GM23338 (cell line): ENCODE results near the gene AXIN2. TPM values are rescaled to one million over a fixed set of nuclear protein-coding genes. Genes with fewer than 3 reads are reported as not detected.

Experiments
- ATAC-seq: fragments of 200-7000 bp; cut with Tn5 transposase; 3 replicates; pipeline ENCODE4 v1.9.1; 2020
- DNase-seq: peaks from one replicate; pipeline ENCODE4 v3.0.0-alpha.2; 2015; ENCODE audit warnings: low spot score
- H2AFZ ChIP-seq: fragments of 200-600 bp; sonication (generic); 2 replicates; pipeline ENCODE4 v1.8.0; 2016; ENCODE audit warnings: antibody characterized with exemption, mild to moderate bottlenecking, moderate library complexity
- H3F3A ChIP-seq: fragments of 200-600 bp; sonication (generic); replicated peaks from 2 replicates; pipeline ENCODE4 v1.8.0; 2017; ENCODE audit warnings: antibody characterized with exemption, mixed run types, low read depth
- H3K27ac ChIP-seq: fragments of 200-600 bp; sonication (generic); 2 replicates; pipeline ENCODE4 v1.6.1; 2016; ENCODE audit warnings: low read depth
- H3K27me3 ChIP-seq: fragments of 200-600 bp; sonication (generic); 2 replicates; pipeline ENCODE4 v1.8.0; 2016; ENCODE audit warnings: mild to moderate bottlenecking, mixed run types, moderate library complexity; ENCODE audit not compliant: insufficient read depth
- H3K36me3 ChIP-seq: fragments of 200-600 bp; sonication (generic); 2 replicates; pipeline ENCODE4 v1.8.0; 2016; ENCODE audit warnings: mild to moderate bottlenecking; ENCODE audit not compliant: insufficient read depth
- H3K4me1 ChIP-seq: fragments of 200-600 bp; sonication (generic); 2 replicates; pipeline ENCODE4 v1.8.0; 2016; ENCODE audit warnings: mild to moderate bottlenecking, moderate library complexity; ENCODE audit not compliant: insufficient read depth
- H3K4me2 ChIP-seq: fragments of 200-600 bp; sonication (generic); 2 replicates; pipeline ENCODE4 v1.7.1; 2017; ENCODE audit warnings: mixed run types
- H3K4me3 ChIP-seq: fragments of 200-600 bp; sonication (generic); 2 replicates; pipeline ENCODE4 v1.6.1; 2016; ENCODE audit warnings: mixed run types
- H3K79me2 ChIP-seq: fragments of 200-600 bp; sonication (generic); replicated peaks from 2 replicates; pipeline ENCODE4 v1.8.0; 2017; ENCODE audit warnings: mild to moderate bottlenecking; ENCODE audit not compliant: insufficient read depth
- H3K9me2 ChIP-seq: fragments of 200-600 bp; sonication (generic); 2 replicates; pipeline ENCODE4 v1.8.0; 2017; ENCODE audit not compliant: insufficient read depth
- H4K20me1 ChIP-seq: fragments of 200-600 bp; sonication (generic); replicated peaks from 2 replicates; pipeline ENCODE4 v1.8.0; 2017; ENCODE audit warnings: mild to moderate bottlenecking; ENCODE audit not compliant: insufficient read depth
- H3K27ac Mint-ChIP-seq: 2 replicates; pipeline ENCODE4 v1.8.0; 2020; ENCODE audit warnings: inconsistent platforms, mild to moderate bottlenecking, moderate library complexity, mixed read lengths
- H3K27me3 Mint-ChIP-seq: 3 replicates; pipeline ENCODE4 v1.8.0; 2022; ENCODE audit warnings: low read depth, mild to moderate bottlenecking, moderate library complexity, mixed read lengths, inconsistent platforms; ENCODE audit not compliant: insufficient read depth, poor library complexity
- H3K36me3 Mint-ChIP-seq: 3 replicates; pipeline ENCODE4 v1.8.0; 2021; ENCODE audit warnings: low read depth, mild to moderate bottlenecking, inconsistent platforms, moderate library complexity, mixed read lengths
- H3K4me1 Mint-ChIP-seq: 3 replicates; pipeline ENCODE4 v1.8.0; 2020; ENCODE audit warnings: mild to moderate bottlenecking, inconsistent platforms, mixed read lengths
- H3K4me3 Mint-ChIP-seq: 3 replicates; pipeline ENCODE4 v1.8.0; 2021; ENCODE audit warnings: moderate library complexity, mild to moderate bottlenecking, inconsistent platforms, mixed read lengths
- H3K9me3 Mint-ChIP-seq: 3 replicates; pipeline ENCODE4 v1.8.0; 2020; ENCODE audit warnings: moderate library complexity, mild to moderate bottlenecking, inconsistent platforms, mixed read lengths
- CREB1 ChIP-seq: fragments of 250-450 bp; sonication (Bioruptor Pico); IDR thresholded peaks from 2 replicates; pipeline ENCODE4 v1.5.0; 2020; ENCODE audit warnings: low read depth, mild to moderate bottlenecking, moderate library complexity
- EZH2 ChIP-seq: fragments of 200-600 bp; sonication (generic); IDR thresholded peaks from one replicate; pipeline ENCODE4 v1.8.0; 2017; ENCODE audit warnings: antibody characterized with exemption, mild to moderate bottlenecking, low read depth; ENCODE audit not compliant: unreplicated experiment
- EZH2phosphoT487 ChIP-seq: fragments of 200-600 bp; sonication (generic); IDR thresholded peaks from one replicate; pipeline ENCODE4 v1.8.1; 2018; ENCODE audit warnings: antibody characterized with exemption; ENCODE audit not compliant: unreplicated experiment
- JUNB ChIP-seq: IDR thresholded peaks from one replicate; pipeline ENCODE4 v1.6.1; 2016; ENCODE audit warnings: antibody characterized with exemption; ENCODE audit not compliant: unreplicated experiment
- NANOG ChIP-seq: IDR thresholded peaks from 2 replicates; pipeline ENCODE4 v1.6.1; 2016; ENCODE audit warnings: antibody characterized with exemption, borderline replicate concordance
- POLR2AphosphoS5 ChIP-seq: IDR thresholded peaks from 2 replicates; pipeline ENCODE4 v1.6.1; 2016; ENCODE audit warnings: antibody characterized with exemption, low read depth
- REST ChIP-seq: IDR thresholded peaks from one replicate; pipeline ENCODE4 v1.6.1; 2018; ENCODE audit warnings: antibody characterized with exemption; ENCODE audit not compliant: unreplicated experiment
- STAT1 ChIP-seq: IDR thresholded peaks from one replicate; pipeline ENCODE4 v1.6.1; 2016; ENCODE audit warnings: antibody characterized with exemption; ENCODE audit not compliant: unreplicated experiment
- ZNF331 ChIP-seq: fragments of 250-450 bp; sonication (Bioruptor Pico); IDR thresholded peaks from 2 replicates; pipeline ENCODE4 v1.5.0; 2020; ENCODE audit warnings: low read depth, mild to moderate bottlenecking, moderate library complexity
- polyA plus RNA-seq: library from polyadenylated mRNA; unstranded; fragments of >200 nt; fragmentation: Nextera tagmentation; extraction: Ambion mirVana; gene quantifications from 2 replicates; pipeline ENCODE4 v1.2.1, GENCODE V29; 2016
- total RNA-seq: library from RNA; depleted of rRNA; stranded (reverse); fragments of >200 nt; shearing (Covaris generic); gene quantifications from 2 replicates; pipeline ENCODE4 v1.2.3, GENCODE V29; 2014
- TF ChIP-seq, protein P1 (sequence below), 2 experiments: fragments of 200-600 bp in 1 of 2; sonication (generic) in 1 of 2; conservative IDR thresholded peaks; 2 replicates each; pipeline versions ENCODE4 v1.5.1 to v1.6.1; 2016 to 2017; ENCODE audit warnings: antibody characterized with exemption in 2 of 2, low read depth in 2 of 2, mild to moderate bottlenecking in 2 of 2, moderate library complexity in 1 of 2
- TF ChIP-seq, protein P2 (sequence below): IDR thresholded peaks from 2 replicates; pipeline ENCODE4 v1.6.1; 2016; ENCODE audit warnings: antibody characterized with exemption

The AXIN2 gene
- total and polyA plus RNA-seq, 2 experiments from 2014 or later, result 8.0 to 32.7 TPM

GRCh38 chr17:65558683-65559460 lies 2.6 kb downstream of the AXIN2 start (continued):
- TF ChIP-seq, protein P1, sequence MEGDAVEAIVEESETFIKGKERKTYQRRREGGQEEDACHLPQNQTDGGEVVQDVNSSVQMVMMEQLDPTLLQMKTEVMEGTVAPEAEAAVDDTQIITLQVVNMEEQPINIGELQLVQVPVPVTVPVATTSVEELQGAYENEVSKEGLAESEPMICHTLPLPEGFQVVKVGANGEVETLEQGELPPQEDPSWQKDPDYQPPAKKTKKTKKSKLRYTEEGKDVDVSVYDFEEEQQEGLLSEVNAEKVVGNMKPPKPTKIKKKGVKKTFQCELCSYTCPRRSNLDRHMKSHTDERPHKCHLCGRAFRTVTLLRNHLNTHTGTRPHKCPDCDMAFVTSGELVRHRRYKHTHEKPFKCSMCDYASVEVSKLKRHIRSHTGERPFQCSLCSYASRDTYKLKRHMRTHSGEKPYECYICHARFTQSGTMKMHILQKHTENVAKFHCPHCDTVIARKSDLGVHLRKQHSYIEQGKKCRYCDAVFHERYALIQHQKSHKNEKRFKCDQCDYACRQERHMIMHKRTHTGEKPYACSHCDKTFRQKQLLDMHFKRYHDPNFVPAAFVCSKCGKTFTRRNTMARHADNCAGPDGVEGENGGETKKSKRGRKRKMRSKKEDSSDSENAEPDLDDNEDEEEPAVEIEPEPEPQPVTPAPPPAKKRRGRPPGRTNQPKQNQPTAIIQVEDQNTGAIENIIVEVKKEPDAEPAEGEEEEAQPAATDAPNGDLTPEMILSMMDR (conservative IDR thresholded peaks at IDR 0.05; ENCODE audit: low read depth in 2 of 2), result no peak
- TF ChIP-seq EZH2 (no peak), NANOG (no peak), JUNB (no peak), STAT1 (no peak), EZH2phosphoT487 (no peak), REST (no peak), CREB1 (no peak)
- TF ChIP-seq, protein P2, sequence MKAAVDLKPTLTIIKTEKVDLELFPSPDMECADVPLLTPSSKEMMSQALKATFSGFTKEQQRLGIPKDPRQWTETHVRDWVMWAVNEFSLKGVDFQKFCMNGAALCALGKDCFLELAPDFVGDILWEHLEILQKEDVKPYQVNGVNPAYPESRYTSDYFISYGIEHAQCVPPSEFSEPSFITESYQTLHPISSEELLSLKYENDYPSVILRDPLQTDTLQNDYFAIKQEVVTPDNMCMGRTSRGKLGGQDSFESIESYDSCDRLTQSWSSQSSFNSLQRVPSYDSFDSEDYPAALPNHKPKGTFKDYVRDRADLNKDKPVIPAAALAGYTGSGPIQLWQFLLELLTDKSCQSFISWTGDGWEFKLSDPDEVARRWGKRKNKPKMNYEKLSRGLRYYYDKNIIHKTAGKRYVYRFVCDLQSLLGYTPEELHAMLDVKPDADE, result no peak

DNA sequence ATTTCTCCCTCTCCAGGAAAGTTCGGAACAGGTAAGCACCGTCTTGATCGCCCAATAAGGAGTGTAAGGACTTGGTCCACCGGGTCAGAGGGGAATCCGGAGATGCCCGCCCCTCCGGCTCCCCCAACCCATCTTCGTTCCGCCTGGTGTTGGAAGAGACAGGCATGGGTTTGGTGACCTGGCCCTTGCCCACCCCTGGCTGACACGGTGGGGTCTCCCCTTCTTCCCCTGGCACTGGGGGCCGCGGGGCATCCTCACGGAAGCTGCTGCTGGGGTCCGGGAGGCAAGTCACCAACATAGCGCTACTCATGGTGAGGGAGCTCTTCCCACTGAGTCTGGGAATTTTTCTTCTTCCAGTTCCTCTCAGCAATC lies 3.2 kb downstream of the AXIN2 start:
- H3K9me3 Mint-ChIP-seq, result peaks cover 6% of the 10 kb centered on the region; the same call in 1 of the 3 replicates
- Histone ChIP-seq H3F3A (peaks cover 9% of the 10 kb centered on the region), H3K4me3 (peak overlapping the region; percentile 98), H3K79me2 (no peaks in the 10 kb centered on the region; the same call in none of the 2 replicates), H3K27ac (no peak overlapping the region), H3K27me3 (peaks cover 14% of the 10 kb centered on the region), H3K36me3 (peaks cover 13% of the 10 kb centered on the region; the same call in 1 of the 2 replicates), H3K9me2 (no peaks in the 10 kb centered on the region), H3K4me1 (peaks cover 26% of the 10 kb centered on the region), H4K20me1 (peaks cover 27% of the 10 kb centered on the region), H3K4me2 (no peak overlapping the region; the same call in 1 of the 2 replicates), H2AFZ (no peak overlapping the region)
- H3K36me3 Mint-ChIP-seq, result peaks cover 6% of the 10 kb centered on the region; the same call in 2 of the 3 replicates
- no peak overlapping the region for H3K27ac Mint-ChIP-seq
- peaks cover 10% of the 10 kb centered on the region for H3K4me1 Mint-ChIP-seq
- H3K4me3 Mint-ChIP-seq, result no peak overlapping the region; the same call in 2 of the 3 replicates
- no peak for ATAC-seq
- no peak for DNase-seq
- H3K27me3 Mint-ChIP-seq, result peaks cover 7% of the 10 kb centered on the region
- TF ChIP-seq POLR2AphosphoS5 (no peak), JUNB (no peak), EZH2 (no peak), NANOG (no peak), STAT1 (no peak), ZNF331 (CRISPR knock-in tag) (no peak), CREB1 (no peak)
- TF ChIP-seq, protein P2, result no peak
